HEK293T (cell line): ENCODE results near the gene NEK1.

ENCODE experiments used
- BHLHE40 ChIP-seq: fragments of 450-650 bp; IDR thresholded peaks from 2 replicates; pipeline ENCODE4 v1.6.1; 2016; ENCODE audit warnings: mild to moderate bottlenecking, moderate library complexity, borderline replicate concordance
- CTBP1 ChIP-seq: fragments of 450-650 bp; IDR thresholded peaks from 2 replicates; pipeline ENCODE4 v1.6.1; 2016; ENCODE audit warnings: borderline replicate concordance
- ELF4 ChIP-seq: fragments of 450-650 bp; IDR thresholded peaks from 2 replicates; pipeline ENCODE4 v1.6.1; 2017; ENCODE audit warnings: antibody characterized with exemption
- FOXA1 ChIP-seq: fragments of 450-650 bp; IDR thresholded peaks from 2 replicates; pipeline ENCODE4 v1.6.1; 2016; ENCODE audit warnings: mild to moderate bottlenecking
- FOXM1 ChIP-seq: fragments of 450-650 bp; IDR thresholded peaks from 2 replicates; pipeline ENCODE4 v1.6.1; 2017; ENCODE audit warnings: mild to moderate bottlenecking, borderline replicate concordance
- HDGF ChIP-seq: fragments of 450-650 bp; IDR thresholded peaks from 2 replicates; pipeline ENCODE4 v1.6.1; 2017; ENCODE audit warnings: antibody characterized with exemption, borderline replicate concordance
- LEF1 ChIP-seq: fragments of 450-650 bp; IDR thresholded peaks from 2 replicates; pipeline ENCODE4 v1.6.1; 2017; ENCODE audit warnings: mild to moderate bottlenecking, borderline replicate concordance
- NFRKB ChIP-seq: fragments of 450-650 bp; IDR thresholded peaks from 2 replicates; pipeline ENCODE4 v1.6.1; 2016; ENCODE audit warnings: mild to moderate bottlenecking, moderate library complexity
- PKNOX1 ChIP-seq: fragments of 450-650 bp; IDR thresholded peaks from 2 replicates; pipeline ENCODE4 v1.6.1; 2016
- SP1 ChIP-seq: fragments of 450-650 bp; IDR thresholded peaks from 2 replicates; pipeline ENCODE4 v1.6.1; 2017
- SUZ12 ChIP-seq: fragments of 450-650 bp; IDR thresholded peaks from 2 replicates; pipeline ENCODE4 v1.6.1; 2016; ENCODE audit warnings: mild to moderate bottlenecking
- TARDBP ChIP-seq: fragments of 450-650 bp; IDR thresholded peaks from 2 replicates; pipeline ENCODE4 v1.6.1; 2016

- TF ChIP-seq PKNOX1 (no peak), LEF1 (no peak), HDGF (no peak), FOXM1 (no peak), SUZ12 (no peak), CTBP1 (0 out of 2 replicates have a peak, but pooled peaks have one; percentile 20), SP1 (no peak), TARDBP (no peak), ELF4 (no peak), NFRKB (no peak), FOXA1 (no peak), BHLHE40 (no peak)
These were observed at the start of gene NEK1 for GRCh38 chr4:169611991-169612870.
